ENCODE data around the gene RAD51D.
"Not testable (repeated sequence)": the region's sequence is repeated elsewhere in the genome, so short reads cannot be mapped to it uniquely, and the experiment has no call there.

RAD51D gene

DNA sequence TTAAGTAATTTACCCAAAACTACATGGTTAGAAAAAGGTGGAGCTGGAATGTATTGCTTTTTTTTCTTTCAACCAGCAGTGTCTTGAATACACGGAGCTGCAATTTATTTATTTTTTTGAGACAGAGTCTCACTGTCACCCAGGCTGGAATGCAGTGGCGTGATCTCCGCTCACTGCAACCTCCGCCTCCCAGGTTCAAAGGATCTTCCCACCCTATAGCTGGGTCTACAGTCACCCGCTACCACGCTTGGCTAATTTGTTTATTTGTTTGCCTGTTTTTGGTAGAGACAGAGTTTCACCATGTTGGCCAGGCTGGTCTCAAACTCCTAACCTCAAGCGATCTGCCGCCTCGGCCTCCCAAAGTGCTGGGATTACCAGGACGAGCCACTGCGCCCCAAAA lies 29.0 kb downstream of the RAD51D start:
- DNase-seq (ENCODE audit: low read depth): not testable (repeated sequence)

DNA sequence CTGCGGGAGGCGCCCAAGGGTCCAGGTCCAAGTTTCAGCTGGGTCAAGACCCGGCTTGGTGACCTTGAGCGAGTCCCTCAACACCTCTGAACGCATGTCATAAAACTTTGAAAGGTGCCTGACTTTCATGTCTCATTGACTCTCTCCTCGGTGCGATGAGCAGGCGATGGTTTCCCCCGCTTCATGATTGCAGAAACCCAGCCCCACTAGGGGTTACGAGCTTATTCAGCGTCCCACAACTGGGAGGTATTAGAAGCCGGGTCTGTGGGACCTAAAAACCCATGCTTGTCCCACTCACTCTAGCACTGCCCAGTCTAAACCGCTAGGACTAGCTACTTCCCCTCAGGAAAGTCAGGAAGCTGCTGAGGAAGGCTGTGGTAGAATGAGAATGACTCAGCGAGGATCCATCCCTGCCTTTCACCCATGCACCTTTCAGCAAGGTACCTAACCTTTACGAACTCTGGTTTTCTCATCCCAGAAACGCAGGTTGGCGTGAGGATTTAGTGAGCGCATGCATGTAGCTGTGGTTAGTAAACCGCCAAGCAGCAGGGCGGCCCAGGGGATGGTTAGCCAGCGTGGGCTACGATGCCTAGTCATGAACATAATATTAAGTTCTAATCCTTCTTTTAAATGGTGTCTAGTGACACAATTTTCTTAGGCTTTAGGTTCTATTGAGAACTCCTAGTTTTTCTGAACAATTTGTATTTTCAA lies 29.9 kb downstream of the RAD51D start:
- peak; percentile 87 for DNase-seq (ENCODE audit: low read depth)

DNA sequence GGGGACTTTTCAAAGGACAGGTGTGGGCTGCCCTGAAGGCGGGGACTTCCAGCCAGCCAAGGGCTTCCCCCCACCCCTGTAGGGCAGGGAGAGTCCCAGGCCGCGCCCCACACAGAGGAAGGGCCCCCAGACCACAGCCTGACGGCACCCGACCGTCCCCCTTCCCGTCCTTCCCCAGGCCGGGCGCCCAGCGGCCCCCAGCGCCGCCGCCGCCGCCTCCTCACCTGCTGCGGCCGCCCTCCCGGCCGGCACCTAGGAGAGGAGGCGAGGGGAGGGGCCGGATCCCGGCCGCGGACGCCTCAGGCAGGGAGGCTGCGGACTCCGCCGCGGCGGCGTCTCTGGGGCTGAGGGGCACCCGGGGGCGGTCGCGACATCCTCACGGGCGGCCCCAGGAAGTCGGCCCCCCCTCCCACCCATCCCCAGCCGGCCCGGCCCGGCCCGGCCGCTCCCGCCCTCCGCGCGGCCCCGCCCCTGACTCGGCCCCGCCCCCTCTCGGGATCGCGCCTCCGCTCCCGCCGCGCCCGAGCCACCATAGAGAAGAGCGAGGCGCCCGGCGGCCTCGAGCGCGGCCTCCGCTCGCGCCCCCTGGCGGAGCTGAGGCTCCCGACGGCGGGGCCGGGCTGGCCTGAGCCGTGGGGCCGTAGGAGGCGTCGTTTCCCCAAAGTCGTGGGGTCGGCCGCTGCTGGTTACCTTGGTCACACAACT lies 30.6 kb downstream of the RAD51D start:
- peak; percentile 88 for DNase-seq (ENCODE audit: low read depth)

DNA sequence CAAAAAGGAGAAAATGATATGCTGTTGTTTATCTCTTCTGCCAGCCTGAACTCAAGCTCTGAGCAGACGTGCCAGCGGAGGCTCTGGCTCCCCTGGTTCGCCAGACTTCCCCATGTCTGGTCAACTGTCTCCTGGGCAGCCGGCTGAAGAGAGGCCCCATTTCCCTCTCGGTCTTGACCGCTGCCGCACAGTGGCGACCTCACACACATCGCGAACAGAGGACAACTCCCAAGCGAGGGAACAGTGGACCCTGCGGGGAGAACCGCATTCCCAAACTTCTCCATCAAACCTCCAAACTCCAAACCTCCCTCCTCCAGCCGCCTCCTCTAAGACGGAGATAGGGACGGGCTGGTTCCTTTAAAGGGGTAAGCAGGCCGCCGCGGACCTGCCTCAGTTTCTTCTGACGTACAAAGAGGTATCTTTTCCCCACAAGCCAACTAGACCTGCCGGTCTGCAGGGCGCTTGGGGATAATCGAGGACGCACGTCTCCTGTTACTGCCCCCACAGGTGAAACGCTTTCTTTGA lies 31.2 kb downstream of the RAD51D start:
- DNase-seq (ENCODE audit: low read depth): peak; percentile 66

DNA sequence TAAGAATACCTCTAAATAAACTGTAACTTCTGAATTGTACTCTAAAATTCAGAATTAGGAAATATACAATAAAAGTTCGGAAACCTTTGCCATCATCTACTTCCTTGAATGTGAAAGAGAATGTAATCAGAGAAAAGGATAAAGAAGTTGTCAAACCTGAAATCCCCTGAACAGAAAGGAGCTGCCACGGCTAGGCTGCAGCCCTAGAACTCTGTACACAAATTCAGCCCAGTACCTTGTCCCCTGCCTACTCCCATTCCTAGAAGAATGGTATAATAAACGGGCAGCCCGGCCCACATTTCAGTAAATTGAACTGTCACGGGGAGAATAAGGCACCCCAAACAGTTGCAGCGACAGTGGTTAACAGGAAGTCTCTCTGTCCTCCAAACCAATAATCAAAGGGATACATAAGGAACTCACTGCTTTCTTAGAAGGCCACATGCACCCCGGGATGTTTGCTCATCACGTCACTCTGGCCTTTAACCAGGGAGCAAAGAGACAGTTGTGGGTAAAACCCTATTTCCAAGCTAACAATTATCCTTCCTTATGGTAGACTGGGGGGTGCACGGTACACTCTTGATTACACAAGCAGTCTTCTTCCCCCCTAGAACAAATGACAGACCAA lies 31.8 kb downstream of the RAD51D start:
- peak; percentile 61 for DNase-seq (ENCODE audit: low read depth)

DNA sequence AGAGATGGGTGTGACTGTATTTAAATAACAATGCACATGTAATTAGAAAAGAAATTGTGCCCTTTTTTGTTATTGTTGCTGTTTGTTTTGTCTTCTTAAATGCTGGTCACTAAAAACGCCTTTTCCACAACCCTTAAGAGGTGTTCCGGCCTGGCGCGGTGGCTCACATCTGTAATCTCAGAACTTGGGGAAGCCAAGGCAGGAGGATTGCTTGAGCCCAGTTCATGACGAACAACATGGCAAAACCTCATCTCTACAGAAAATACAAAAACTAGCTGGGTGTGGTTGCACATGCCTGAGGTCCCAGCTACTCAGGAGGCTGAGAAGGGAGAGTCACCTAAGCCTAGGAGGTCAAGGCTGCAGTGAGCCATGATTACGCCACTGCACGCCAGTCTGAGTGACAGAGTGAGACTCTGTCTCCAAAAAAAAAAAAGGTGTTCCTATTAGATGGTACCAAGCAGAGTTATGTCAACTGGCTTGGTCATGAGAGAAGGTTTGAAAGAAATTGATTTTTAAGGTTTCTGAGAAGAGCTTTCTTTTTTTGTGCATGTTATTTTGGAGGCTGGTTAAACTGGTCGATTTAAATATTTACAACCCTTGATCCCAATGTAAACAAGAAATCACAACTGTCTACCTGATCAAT lies 32.6 kb downstream of the RAD51D start:
- DNase-seq (ENCODE audit: low read depth): peak; percentile 33

DNA sequence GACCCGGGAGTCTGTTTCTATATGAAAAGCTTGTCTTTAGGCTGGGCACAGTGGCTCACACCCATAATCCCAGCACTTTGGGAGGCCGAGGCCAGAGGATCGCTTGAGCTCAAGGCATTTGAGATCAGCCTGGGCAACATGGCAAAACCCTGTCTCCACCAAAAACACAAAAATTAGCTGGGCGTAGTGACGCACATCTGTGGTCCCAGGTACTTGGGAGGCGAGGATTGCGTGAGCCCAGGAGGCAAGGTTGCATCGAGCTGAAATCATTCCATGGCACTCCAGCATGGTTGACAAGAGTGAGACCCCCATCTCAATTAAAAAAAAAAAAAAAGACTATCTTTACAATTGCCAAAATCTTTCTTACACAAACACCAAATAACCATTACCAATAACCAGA lies 33.5 kb downstream of the RAD51D start:
- no peak for DNase-seq (ENCODE audit: low read depth)

DNA sequence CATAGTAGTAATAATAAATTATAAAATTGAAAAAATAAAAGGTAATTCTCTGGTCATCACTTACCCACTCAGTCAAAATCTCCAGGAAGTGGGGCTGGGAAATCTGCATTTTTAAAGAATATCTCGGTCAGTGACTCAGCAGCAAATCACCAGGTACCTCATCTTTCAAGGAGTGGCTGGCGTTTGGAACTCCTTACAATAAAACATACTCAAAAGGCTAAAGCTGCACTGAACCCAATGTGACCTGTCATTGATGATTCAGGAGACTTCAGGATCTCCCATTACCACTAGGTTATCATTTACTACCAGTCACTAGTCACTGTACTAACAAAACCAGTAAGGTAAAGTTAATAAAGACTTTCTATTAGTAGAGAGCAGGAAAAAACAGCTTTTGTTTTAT lies 34.7 kb downstream of the RAD51D start:
- peak; percentile 95 for DNase-seq (ENCODE audit: low read depth)

DNA sequence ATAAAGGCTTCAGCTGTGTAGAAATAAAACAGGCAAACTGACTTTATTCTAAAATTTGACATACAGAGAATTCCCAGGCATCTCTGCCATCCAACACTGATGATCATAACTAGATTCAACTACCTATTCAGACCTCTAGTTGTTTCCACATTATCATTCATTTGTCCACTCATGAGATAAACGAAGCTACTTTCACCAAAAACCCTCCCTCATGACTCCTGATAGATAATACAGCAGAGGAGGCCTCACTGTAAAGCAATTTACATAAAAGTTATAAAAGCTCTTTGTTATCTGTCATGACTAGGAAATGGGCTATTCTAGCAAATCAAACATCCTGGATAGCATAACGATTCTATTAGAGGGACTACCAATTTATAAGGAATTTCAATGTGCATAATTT lies 36.6 kb downstream of the RAD51D start:
- no peak for DNase-seq (ENCODE audit: low read depth)

DNA sequence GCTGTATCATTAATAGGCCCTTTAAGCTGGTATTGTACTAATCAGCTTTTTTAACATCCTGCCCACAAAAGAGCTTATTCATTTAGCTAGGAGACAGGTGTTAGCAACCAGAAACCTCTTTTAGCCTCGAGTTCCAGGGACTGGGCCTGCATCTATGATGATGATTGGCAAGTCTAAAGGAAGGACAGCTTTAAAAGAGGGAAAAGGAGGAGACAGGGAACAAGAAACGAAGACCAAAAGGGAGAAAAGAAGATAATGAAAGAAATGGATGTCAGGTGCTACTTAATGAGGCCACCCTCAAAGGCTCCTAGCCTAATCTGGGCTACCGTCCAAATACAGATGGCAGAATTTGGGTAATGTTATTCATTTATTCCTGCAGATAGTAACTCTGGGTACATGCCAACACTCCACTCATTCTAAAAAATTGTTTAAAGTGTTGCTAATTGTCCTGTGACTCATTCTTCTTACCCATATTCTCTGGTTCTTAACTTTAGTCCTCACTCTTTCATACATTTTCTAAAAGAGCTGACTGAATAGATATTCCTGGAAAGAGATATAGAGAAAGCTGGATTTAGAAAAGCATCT lies 37.5 kb downstream of the RAD51D start:
- DNase-seq (ENCODE audit: low read depth): peak; percentile 90

DNA sequence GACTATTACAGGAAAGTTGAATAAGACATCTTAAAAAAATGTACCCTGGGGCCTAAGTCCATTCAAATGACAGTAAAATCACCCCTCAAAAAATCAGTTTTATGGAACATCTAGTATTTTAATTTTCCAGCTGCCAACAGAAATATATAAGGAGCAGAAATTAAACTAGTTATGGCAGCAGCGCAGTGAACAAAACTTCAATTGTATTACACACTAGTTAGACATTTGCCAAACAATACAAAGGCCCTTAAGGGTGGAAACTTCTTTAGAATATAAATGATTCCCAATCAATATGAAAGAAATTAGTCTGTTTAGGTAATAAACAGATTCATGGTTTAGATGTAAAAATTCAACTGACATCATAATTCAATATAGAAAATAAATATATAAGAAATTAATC lies 38.0 kb downstream of the RAD51D start:
- no peak for DNase-seq (ENCODE audit: low read depth)

DNA sequence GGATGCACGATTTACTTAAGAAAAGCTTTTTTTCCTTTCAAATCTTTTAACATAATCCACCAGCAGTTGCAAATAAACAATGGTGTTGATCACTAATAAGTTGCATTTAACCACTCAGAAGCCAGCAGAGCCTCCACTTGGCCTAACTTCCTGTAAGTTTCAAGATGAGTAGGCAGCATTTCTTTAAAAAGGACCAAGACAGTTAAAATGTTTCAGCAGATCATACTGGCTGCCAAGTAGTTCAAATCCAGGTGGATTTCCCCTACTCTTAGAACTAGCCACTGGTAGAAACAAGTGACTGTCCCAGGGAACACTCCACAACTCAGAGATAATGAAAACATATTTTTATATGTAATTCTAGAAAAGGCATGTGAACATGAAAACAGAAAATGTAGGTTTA lies 39.1 kb downstream of the RAD51D start:
- DNase-seq (ENCODE audit: low read depth): peak; percentile 17

DNA sequence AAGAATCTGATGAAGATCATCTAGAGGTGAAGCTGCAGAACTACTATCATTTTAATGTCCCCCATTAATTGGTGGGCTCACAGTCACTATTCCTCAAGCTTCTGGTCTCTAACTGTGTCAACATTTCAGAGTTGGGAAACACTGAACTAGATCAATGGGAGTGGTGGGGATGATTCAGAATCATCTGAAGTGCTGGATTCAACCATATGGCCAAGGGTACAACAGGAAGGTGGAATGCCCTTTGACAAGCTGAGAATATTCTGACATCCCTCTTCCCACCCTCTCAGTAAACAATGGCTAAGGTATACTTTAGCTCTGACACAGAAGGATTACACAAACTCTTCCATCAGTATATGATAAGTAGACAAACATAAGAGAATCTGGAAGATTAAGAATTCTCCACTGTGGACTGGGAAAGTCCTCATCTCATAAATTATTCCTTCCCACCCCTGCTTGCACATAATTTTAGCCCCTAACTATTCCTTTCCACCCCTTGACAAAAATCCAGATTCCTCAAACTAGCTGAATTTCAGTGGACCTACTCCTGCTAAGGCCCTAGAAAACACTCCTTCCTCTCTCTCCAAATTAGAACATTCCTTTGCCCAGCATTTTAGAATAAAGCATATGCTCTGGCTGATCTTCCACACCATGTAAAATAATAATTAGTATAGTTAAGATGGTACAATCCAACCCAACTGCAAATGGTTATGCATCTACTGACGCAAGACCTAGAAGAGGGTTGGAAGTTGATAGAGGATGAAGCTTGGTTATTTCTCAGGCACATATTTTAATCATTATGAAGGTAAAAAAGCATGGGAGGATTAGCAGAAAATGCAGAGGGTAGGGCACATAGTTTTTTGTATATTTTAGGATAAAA lies 39.9 kb downstream of the RAD51D start:
- peak; percentile 58 for DNase-seq (ENCODE audit: low read depth)

DNA sequence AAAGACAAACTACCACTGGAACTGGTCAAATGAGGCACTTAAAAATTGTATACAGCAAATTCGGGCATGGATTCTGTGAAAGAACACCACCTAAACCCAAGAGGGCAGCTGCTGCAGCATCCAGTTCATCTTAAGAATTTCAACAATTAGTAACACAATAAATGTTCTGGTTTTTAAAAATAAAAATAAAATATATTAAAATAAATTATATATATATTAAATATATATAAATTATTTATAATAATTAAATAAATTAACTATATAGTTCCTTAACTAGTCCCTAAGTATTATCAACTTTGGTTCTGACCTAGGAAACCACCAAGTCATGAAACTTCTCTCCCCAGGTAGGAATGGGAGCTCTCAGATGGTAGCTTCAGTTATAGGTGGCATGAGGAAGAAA lies 42.8 kb downstream of the RAD51D start:
- no peak for DNase-seq (ENCODE audit: low read depth)

DNA sequence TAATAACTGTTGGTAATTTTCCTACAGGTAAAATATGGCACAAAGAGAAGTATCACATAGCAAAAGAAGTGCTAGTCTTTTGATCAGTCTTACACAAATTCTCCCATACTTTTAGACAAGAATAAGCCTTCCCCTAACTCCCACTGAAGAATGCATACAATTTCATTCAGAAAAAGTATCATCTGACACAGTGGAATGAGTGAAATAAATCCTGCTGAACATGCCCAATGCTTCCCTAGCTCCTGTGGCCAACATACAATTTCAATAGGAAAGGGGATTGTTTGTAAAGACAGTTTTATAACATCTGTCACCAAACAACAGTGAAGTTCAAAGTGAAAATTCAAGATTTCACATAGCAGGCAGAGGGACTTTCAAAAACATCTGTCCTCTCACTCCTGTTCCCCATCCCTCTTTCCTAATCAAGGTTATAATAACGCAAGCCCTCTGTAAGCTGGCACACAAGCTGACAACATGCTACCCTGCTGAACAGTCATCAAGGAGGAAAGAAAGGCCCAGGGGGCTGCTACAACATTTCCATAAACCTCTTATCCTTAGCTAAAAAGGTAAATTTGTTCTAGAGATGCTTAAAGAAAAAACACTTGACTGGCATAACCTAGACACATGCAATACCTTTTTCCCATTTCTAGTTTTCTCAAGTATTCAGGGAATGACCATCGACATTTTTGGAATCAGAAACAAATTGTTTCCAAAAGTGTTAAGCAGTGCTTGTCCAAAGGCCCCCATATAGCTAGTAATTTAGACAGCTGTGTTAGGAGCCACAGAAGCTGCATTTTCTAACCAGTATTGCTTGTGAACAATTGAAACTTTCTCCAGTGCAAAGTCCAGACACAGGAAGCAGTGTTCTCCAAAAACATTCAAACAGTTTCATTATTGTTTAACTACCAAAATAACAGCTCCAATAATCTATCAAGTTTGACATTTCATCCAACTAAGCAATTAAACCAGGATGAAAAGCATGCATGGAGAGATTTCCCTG lies 44.7 kb downstream of the RAD51D start:
- DNase-seq (ENCODE audit: low read depth): no peak

DNA sequence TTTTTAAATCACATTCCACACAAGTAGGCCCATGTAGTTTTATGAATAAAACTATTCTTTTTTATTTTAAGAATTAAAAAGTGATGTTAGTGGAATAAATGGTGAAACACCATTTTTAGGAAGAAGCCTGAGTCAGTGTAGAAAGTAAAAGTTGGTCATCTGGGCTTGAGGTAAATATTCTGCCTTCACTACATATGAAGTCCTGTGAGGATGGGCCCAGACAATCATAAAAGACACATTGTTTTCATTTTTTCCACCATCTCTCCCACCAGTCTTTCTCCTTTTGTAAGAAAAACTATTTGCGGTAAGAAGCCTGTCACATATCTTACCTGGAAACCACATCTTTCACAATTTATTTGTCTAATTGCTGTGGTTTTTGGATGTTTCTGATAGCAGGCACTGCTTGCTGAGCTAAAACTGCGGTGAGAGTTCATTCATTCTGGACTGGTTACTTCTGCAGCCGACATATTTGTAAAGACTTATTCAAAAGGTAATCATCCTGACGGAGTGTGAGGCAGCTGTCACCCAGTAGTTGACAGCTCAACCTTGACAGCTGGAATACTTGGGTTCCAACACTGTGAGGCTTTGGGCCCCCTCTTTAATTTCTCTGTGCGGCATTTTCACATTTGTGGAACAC lies 45.6 kb downstream of the RAD51D start:
- no peak for DNase-seq (ENCODE audit: low read depth)

DNA sequence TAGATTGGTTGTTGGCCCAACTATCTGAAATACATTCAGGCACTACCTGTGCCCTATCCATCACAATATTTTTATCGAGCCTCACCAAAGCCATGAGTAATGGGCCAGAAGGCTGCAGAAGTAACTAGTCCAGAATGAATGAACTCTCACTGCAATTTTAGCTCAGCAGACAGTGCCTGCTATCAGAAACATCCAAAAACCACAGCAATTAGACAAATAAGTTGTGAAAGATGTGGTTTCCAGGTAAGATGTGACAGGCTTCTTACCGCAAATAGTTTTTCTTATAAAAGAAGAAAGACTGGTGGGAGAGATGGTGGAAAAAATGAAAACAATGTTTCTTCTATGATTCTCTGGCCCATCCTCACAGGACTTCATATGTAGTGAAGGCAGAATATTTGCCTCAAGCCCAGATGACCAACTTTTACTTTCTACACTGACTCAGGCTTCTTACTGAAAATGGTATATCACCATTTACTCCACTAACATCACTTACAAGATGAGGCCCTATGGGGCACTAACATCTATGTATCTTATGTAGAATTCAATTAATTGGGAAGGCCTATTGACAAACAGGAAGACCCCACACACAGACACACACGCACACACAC lies 46.4 kb downstream of the RAD51D start:
- no peak for DNase-seq (ENCODE audit: low read depth)

DNA sequence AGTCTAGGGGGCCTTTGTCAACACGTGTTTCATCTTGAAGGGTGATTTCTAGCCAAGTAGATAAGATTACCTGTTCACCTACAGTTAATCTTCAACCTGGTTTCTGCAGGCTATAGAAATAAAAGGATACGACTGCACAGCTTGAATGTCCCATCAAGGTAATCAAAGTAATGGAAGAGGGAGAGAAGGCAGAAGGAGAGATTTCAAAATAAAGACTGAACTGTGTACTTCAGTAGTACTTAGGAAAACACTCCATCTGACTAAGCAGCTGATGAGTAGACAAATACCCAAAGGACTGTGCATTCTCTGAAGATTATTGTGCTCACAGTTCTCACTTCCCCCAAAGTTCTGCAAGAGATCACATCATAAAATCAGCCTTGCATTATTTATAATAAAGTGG lies 50.3 kb downstream of the RAD51D start:
- peak; percentile 58 for DNase-seq (ENCODE audit: low read depth)

DNA sequence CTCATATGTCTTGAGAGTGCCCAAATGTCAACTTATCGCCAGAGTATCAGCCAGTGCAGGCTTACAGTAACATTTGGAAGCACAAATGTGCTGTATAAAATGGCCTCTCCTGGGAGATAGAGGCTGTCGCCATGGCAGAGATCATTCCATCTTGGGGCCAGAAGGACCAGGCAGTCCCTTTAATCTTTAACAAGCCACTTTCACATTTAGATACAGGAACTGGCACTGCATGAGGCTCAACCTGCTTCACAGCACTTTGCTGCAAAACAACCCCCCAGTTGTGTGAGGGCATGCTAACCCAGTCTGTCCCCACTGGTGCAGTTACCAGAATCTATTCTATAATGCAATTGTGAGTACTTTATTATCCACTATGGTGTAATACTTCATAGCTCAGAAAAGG lies 51.4 kb downstream of the RAD51D start:
- DNase-seq (ENCODE audit: low read depth): no peak
